ENCODE data around the gene VPS13C. TPM values are rescaled to one million over a fixed set of nuclear protein-coding genes. Genes with fewer than 3 reads are reported as not detected.
A peak's percentile ranks its signal among the peaks of the same experiment; 100 is the strongest.

VPS13C gene
- polyA plus RNA-seq, 3 donors = 12.0 to 32.2 (median 18.4) TPM

GRCh38 chr15:62068810-62069167, 8.5 kb upstream of the VPS13C start:
- H3K9ac ChIP-seq (ENCODE audit: insufficient read depth, low read length, poor library complexity, severe bottlenecking) = peak overlapping the region; percentile 51
- H3K9me3 Mint-ChIP-seq = peaks cover 0 to 15% (median 4%) of the 10 kb centered on the region in 7 donors
- peak overlapping the region in 2 of 3 experiments; percentile 48 to 72 for H3K4me3 ChIP-seq (replicated peaks in 1 of 3; ENCODE audit: low read depth in 2 of 3, low read length in 3 of 3)
- peaks cover 25 to 29% of the 10 kb centered on the region in 2 donors for H3K4me1 ChIP-seq (ENCODE audit: control insufficient read depth in 1 of 2, insufficient read depth in 2 of 2, low read length in 2 of 2)
- peak overlapping the region in 1 of 7 donors; percentile 1 for H3K27ac Mint-ChIP-seq
- no peaks in the 10 kb centered on the region for H3K36me3 ChIP-seq (replicated peaks in 1 of 2; ENCODE audit: control insufficient read depth in 1 of 2, insufficient read depth in 2 of 2, low read length in 2 of 2)
- no CpG with 5 or more reads among the region's 4 CpGs for WGBS (ENCODE audit: insufficient coverage)
- H3K9me3 ChIP-seq (replicated peaks in 1 of 2; ENCODE audit: control insufficient read depth in 1 of 2, insufficient read depth in 1 of 2, low read length in 2 of 2) = peaks cover 0 to 9% of the 10 kb centered on the region in 2 donors
- H3K27me3 ChIP-seq (ENCODE audit: control insufficient read depth in 2 of 2, insufficient read depth in 2 of 2, low read length in 2 of 2) = peaks cover 49 to 62% of the 10 kb centered on the region in 2 donors
- H2AFZ ChIP-seq (ENCODE audit: insufficient read depth, low read depth, low read length, poor library complexity, severe bottlenecking) = peak overlapping the region; percentile 75
- peaks cover 6% of the 10 kb centered on the region for H4K20me1 ChIP-seq (ENCODE audit: insufficient read depth, low read length)
- DNase-seq = peak in 1 of 3 donors; percentile 24
- H3K4me3 Mint-ChIP-seq = peak overlapping the region; percentile 74 to 89
- H3K4me2 ChIP-seq (replicated peaks; ENCODE audit: extremely low read depth, low read length, poor library complexity, severe bottlenecking) = peak overlapping the region; percentile 71
- no peak overlapping the region for H3K27ac ChIP-seq (ENCODE audit: low read depth in 1 of 2, low read length in 2 of 2)
- TF ChIP-seq CTCF (IDR thresholded peaks at IDR 0.05) = no peak
- intact Hi-C loops (cut with micrococcal nuclease) = no loop called here
- H3K4me1 Mint-ChIP-seq = peaks cover 25% of the 10 kb centered on the region
- H3K79me2 ChIP-seq (ENCODE audit: insufficient read depth, low read length) = no peaks in the 10 kb centered on the region
- H3K36me3 Mint-ChIP-seq = peaks cover 0 to 7% of the 10 kb centered on the region in 2 donors
- H3K27me3 Mint-ChIP-seq (ENCODE audit: low read depth in 3 of 3) = peaks cover 51 to 52% (median 52%) of the 10 kb centered on the region in 3 donors

GRCh38 chr15:62068071-62068809, 8.0 kb upstream of the VPS13C start:
- H3K4me1 ChIP-seq (ENCODE audit: control insufficient read depth in 1 of 2, insufficient read depth in 2 of 2, low read length in 2 of 2) = peaks cover 25 to 29% of the 10 kb centered on the region in 2 donors
- H3K9me3 Mint-ChIP-seq = peaks cover 0 to 15% (median 4%) of the 10 kb centered on the region in 7 donors
- H3K4me2 ChIP-seq (replicated peaks; ENCODE audit: extremely low read depth, low read length, poor library complexity, severe bottlenecking) = peak overlapping the region; percentile 71
- intact Hi-C loops (cut with micrococcal nuclease) = no loop called here
- peaks cover 52 to 67% of the 10 kb centered on the region in 2 donors for H3K27me3 ChIP-seq (ENCODE audit: control insufficient read depth in 2 of 2, insufficient read depth in 2 of 2, low read length in 2 of 2)
- H4K20me1 ChIP-seq (ENCODE audit: insufficient read depth, low read length) = peaks cover 6% of the 10 kb centered on the region
- TF ChIP-seq CTCF (IDR thresholded peaks at IDR 0.05) = peak; percentile 40
- under 1% methylated on average over 100 of the region's 103 CpGs for WGBS (ENCODE audit: insufficient coverage)
- H3K36me3 Mint-ChIP-seq = peaks cover 0 to 7% of the 10 kb centered on the region in 2 donors
- H3K9ac ChIP-seq (ENCODE audit: insufficient read depth, low read length, poor library complexity, severe bottlenecking) = peak overlapping the region; percentile 51
- peaks cover 0 to 9% of the 10 kb centered on the region in 2 donors for H3K9me3 ChIP-seq (replicated peaks in 1 of 2; ENCODE audit: control insufficient read depth in 1 of 2, insufficient read depth in 1 of 2, low read length in 2 of 2)
- peak overlapping the region; percentile 75 for H2AFZ ChIP-seq (ENCODE audit: insufficient read depth, low read depth, low read length, poor library complexity, severe bottlenecking)
- H3K4me3 Mint-ChIP-seq = peak overlapping the region; percentile 74 to 89
- H3K79me2 ChIP-seq (ENCODE audit: insufficient read depth, low read length) = no peaks in the 10 kb centered on the region
- no peaks in the 10 kb centered on the region for H3K36me3 ChIP-seq (replicated peaks in 1 of 2; ENCODE audit: control insufficient read depth in 1 of 2, insufficient read depth in 2 of 2, low read length in 2 of 2)
- H3K27ac ChIP-seq (ENCODE audit: low read depth in 1 of 2, low read length in 2 of 2) = no peak overlapping the region
- H3K27me3 Mint-ChIP-seq (ENCODE audit: low read depth in 3 of 3) = peaks cover 52 to 58% (median 55%) of the 10 kb centered on the region in 3 donors
- H3K27ac Mint-ChIP-seq = peak overlapping the region in 1 of 7 donors; percentile 1
- peak; percentile 57 to 74 (median 61) for DNase-seq
- H3K4me1 Mint-ChIP-seq = peaks cover 25% of the 10 kb centered on the region
- H3K4me3 ChIP-seq (replicated peaks in 1 of 3; ENCODE audit: low read depth in 2 of 3, low read length in 3 of 3) = peak overlapping the region in 2 of 3 experiments; percentile 48 to 72

Measured in CD14-positive monocyte (primary cell).